ENCODE measurements around the gene DEFB113.

GRCh38 chr6:49979584-49979983 lies 10.2 kb upstream of the DEFB113 start:
- TF ChIP-seq CTCF (IDR thresholded peaks at IDR 0.05 in 2 of 3, conservative IDR thresholded peaks at IDR 0.05 in 1 of 3; ENCODE audit: borderline replicate concordance in 1 of 3, insufficient read depth in 1 of 3, low read depth in 2 of 3, low read length in 2 of 3) (no peak), EZH2phosphoT487 (IDR thresholded peaks at IDR 0.05; ENCODE audit: borderline replicate concordance) (no peak), CBX3 (IDR thresholded peaks at IDR 0.05; ENCODE audit: low read depth) (no peak), ZFX (IDR thresholded peaks at IDR 0.05) (no peak), RAD21 (IDR thresholded peaks at IDR 0.05; ENCODE audit: low read depth) (no peak), REST (IDR thresholded peaks at IDR 0.05; ENCODE audit: low read depth) (no peak), POLR2A (IDR thresholded peaks at IDR 0.05; ENCODE audit: borderline replicate concordance, extremely low read depth, insufficient read depth, insufficient read length) (no peak), SRF (IDR thresholded peaks at IDR 0.05; ENCODE audit: low read depth) (no peak), EZH2 (IDR thresholded peaks at IDR 0.05) (no peak), ATF3 (IDR thresholded peaks at IDR 0.05) (no peak), POLR2AphosphoS5 (IDR thresholded peaks at IDR 0.05; ENCODE audit: low read depth, low read length) (no peak)
- TF ChIP-seq, protein P1, sequence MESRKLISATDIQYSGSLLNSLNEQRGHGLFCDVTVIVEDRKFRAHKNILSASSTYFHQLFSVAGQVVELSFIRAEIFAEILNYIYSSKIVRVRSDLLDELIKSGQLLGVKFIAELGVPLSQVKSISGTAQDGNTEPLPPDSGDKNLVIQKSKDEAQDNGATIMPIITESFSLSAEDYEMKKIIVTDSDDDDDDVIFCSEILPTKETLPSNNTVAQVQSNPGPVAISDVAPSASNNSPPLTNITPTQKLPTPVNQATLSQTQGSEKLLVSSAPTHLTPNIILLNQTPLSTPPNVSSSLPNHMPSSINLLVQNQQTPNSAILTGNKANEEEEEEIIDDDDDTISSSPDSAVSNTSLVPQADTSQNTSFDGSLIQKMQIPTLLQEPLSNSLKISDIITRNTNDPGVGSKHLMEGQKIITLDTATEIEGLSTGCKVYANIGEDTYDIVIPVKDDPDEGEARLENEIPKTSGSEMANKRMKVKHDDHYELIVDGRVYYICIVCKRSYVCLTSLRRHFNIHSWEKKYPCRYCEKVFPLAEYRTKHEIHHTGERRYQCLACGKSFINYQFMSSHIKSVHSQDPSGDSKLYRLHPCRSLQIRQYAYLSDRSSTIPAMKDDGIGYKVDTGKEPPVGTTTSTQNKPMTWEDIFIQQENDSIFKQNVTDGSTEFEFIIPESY (IDR thresholded peaks at IDR 0.05; ENCODE audit: extremely low read depth, insufficient replicate concordance, low read length) = no peak
- TF ChIP-seq, protein P2, sequence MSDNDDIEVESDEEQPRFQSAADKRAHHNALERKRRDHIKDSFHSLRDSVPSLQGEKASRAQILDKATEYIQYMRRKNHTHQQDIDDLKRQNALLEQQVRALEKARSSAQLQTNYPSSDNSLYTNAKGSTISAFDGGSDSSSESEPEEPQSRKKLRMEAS (IDR thresholded peaks at IDR 0.05) = no peak
